RWPE1 (cell line): Measurements from ENCODE around the gene UGT1A1.
A peak's percentile ranks its signal among the peaks of the same experiment; 100 is the strongest.

Experiments
- CTCF ChIA-PET: fragments of 350-600 bp; sonication (Branson Sonifier 250); formaldehyde crosslinking; extraction: SDS; loops from one replicate; lab custom pipeline; 2021; lab: Yijun Ruan, JAX
- POLR2A ChIA-PET: fragments of 400-600 bp; formaldehyde crosslinking; extraction: SDS; loops from one replicate; lab custom pipeline; 2020; ENCODE audit warnings: antibody characterized with exemption; ENCODE audit not compliant: low non-redundant PET; lab: Yijun Ruan, JAX
- DNase-seq: peaks from one replicate; pipeline ENCODE4 v3.0.0; 2012; ENCODE audit warnings: low spot score
- H3K27ac ChIP-seq: fragments of 450-650 bp; 2 replicates; pipeline ENCODE4 v1.5.1; 2017
- TF ChIP-seq, protein P1 (sequence below): fragments of 450-650 bp; conservative IDR thresholded peaks from 2 replicates; pipeline ENCODE4 v1.5.1; 2017; ENCODE audit warnings: low read depth, mild to moderate bottlenecking

The UGT1A1 gene

DNA sequence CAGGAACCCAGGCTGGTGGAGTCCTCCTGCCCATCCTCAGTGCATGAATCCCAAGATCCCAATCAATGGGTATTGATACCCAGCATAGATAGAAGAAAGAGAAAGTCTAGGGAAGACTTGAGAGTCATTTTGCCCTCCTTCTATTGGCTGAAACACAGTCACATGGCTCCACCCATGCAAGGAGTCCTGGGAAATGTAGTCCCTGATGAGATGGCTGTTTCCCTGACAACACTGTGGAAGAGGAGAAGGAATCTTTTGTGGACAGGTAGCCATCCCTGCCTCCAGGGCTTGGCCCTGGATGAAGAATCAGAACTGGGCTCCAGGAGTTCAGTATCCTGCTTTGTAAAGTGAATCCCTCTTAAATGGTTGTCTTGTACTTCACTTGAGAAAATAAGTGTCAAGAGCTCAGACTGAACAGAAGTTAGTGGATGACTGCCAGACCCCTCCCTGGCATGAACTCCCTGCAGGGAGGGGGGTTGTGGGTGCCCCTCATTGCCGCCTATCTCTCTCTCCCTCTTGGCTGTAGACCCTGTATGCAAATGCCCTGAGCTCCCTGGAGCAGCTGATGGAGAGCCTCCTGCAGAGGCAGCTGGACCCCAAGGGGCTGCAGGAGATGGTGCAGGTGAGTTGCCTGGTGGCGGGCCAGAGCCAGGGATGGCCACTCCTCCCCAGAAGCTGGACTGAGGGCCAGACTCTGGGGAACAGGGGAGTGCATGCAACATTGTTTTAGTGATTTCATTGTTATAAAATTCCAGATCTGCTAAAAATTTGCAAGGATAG is 54.2 kb downstream of the UGT1A1 start:
- POLR2A ChIA-PET: no interaction called here
- CTCF ChIA-PET: no interaction called here
- DNase-seq: peak; percentile 46
- TF ChIP-seq, protein P1, sequence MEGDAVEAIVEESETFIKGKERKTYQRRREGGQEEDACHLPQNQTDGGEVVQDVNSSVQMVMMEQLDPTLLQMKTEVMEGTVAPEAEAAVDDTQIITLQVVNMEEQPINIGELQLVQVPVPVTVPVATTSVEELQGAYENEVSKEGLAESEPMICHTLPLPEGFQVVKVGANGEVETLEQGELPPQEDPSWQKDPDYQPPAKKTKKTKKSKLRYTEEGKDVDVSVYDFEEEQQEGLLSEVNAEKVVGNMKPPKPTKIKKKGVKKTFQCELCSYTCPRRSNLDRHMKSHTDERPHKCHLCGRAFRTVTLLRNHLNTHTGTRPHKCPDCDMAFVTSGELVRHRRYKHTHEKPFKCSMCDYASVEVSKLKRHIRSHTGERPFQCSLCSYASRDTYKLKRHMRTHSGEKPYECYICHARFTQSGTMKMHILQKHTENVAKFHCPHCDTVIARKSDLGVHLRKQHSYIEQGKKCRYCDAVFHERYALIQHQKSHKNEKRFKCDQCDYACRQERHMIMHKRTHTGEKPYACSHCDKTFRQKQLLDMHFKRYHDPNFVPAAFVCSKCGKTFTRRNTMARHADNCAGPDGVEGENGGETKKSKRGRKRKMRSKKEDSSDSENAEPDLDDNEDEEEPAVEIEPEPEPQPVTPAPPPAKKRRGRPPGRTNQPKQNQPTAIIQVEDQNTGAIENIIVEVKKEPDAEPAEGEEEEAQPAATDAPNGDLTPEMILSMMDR: no peak
- H3K27ac ChIP-seq: no peak overlapping the region

DNA sequence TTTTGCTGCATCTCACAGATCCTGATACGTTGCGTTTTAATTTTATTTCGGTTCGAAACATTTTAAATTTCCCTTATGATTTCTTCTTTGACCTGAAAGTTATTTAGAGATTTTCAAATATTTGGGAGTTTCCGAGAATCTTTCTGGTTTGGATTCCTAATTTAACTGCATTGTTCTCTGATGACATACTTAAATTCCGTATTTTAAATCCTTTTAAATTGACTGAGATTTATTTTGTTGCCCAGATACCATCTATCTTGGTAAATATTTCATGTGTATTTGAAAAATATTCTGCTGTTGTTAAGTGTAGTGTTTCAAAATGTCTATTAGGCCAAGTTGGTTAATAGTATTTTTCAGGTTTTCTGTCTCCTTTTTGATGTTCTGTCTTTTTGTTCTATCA is 55.8 kb downstream of the UGT1A1 start:
- TF ChIP-seq, protein P1: no peak
- ChIA-PET CTCF (no interaction called here), POLR2A (no interaction called here)
- H3K27ac ChIP-seq: no peak overlapping the region
- no peak for DNase-seq

DNA sequence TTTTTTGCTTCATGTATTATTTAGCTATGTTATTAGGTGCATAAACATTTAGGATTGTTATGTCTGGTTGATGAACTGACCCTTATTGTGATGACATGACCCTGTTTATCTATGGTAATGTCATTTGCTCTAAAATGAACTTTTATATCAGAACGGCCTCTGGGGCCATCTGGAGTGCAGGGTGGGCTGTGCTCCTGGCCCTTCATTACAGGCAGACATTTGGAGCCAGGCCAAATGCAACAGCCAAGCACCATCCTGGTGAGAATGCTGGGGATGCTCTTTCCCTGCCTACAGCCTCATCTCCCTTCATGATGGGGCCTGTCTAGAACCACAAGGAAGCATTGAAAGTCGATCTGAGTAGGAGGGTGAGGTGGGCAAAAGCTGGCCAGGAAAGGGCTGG is 56.3 kb downstream of the UGT1A1 start:
- CTCF ChIA-PET: no interaction called here
- TF ChIP-seq, protein P1: no peak
- DNase-seq: no peak
- POLR2A ChIA-PET: no interaction called here
- H3K27ac ChIP-seq: no peak overlapping the region

DNA sequence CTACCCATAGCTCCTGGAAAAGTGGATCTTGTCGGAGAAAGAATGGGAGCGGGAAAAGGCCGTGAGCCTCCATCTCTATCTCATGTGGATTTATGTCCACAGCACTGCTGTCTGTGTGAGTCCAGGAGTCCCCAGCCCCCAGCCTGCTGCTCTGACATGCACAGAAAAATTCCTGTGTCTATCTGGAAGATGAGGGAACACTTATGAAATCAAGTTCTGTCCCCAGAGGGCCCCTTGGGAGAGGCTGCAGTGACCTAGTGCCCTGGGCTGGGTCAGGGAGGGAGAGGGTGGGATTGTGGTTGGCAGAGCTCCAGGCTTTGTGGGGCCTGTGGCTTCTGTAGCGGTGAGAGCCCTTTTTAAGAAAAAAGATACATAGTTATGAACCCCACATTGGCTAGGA is 56.7 kb downstream of the UGT1A1 start:
- no peak overlapping the region for H3K27ac ChIP-seq
- ChIA-PET POLR2A (no interaction called here), CTCF (no interaction called here)
- DNase-seq: no peak
- TF ChIP-seq, protein P1: no peak

DNA sequence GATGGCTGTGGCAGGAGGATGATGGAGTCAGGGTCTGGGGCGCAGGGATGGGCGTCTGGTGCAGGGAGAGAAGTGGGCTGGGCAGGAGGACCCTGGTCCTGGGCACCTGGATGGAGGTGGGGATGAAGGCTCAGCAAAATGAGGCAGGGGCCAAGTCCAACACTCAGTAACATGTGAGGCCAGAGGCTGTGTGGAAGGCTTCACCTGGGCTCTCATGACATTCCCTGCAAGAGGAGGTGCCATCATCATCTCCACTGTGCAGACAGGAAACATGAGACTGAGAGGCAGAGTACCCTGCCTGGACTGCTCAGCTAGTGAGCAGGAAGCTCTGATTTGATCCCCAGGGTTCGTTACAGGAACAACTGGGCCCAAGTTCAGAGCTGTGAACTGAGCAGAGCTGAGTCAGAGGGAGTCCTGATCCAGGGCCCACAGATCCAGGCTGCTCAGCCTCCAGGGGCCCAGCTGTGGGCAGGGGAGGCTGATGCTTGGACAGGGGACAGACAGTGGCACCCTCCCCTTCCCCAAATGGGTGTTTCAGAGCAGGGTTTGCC is 57.4 kb downstream of the UGT1A1 start:
- DNase-seq: no peak
- POLR2A ChIA-PET: no interaction called here
- no peak overlapping the region for H3K27ac ChIP-seq
- TF ChIP-seq, protein P1: no peak
- CTCF ChIA-PET: no interaction called here

DNA sequence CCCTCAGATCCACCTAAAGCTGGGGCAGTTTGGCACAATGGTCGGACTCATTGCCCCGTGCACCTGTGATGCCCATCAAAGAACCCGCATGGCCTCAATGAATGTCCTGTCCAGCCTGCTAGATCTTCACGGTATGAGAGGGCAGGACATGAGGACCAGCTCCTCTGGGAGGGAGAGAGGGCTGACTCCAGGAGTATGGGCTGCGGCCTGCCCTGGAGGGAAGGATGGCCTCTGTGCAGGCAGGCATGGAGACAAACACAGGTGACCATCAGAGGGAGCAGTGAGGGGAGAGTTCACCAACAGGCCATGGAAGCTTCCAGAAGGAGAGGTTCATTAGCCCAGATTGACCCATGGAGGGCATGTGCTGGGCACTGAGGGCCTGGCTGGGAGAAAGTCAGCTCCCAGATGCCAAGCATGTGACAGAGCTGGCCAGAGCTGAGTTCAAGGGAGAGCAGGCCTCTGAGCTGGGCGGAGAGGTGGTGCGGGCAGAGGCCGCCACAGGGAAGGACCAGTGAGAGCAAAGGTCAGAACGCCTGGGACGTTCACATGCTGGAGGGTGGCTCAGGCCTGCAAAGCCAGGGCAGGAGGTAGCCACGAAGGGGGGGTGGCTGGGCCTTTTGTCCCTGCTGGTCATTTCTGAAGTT is 58.0 kb downstream of the UGT1A1 start:
- DNase-seq: no peak
- no peak overlapping the region for H3K27ac ChIP-seq
- CTCF ChIA-PET: no interaction called here
- TF ChIP-seq, protein P1: no peak
- POLR2A ChIA-PET: no interaction called here
